GM21526 (cell line): ENCODE measurements around the gene IKZF2.

ENCODE experiments used
- ATAC-seq: cut with Tn5 transposase; IDR thresholded peaks from one replicate; pipeline ENCODE4 v1.9.1; 2021; ENCODE audit warnings: moderate library complexity; ENCODE audit not compliant: unreplicated experiment, low FRiP score

IKZF2 gene

DNA sequence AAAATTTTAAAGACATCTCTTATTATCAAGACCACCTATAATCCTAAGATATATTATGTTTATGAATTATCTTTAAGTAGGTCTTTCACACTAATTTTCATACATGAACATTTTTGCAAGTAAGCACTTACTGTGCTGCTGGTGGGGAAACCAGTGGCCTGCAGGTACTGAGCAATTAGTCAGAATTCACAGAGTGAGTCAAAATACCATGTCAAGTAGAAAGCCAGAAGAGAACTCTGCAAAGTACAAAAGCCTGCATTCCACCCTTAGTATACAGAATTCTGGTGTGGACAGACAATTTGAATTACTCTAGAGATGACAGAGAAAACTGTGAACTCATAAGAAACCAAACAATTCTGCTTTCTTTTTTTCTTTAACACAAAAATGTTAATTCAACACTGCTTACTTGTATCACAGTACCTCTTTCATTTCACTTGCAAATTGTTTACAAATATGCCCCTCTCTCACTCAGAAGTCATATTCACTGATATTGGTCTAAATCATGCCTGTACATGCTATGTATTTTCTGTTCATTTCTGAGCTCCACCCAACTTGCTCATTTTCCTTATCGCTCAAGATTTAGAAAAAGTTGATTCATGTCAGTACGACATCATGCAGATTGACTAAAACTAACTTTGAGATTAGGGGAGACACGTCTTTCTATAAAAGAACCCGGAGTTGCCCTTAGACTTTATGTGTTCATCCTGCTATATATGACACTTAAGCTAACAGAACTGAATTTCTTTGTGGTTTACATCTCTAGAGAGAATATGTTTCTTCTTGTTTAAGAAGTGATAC lies 182.9 kb downstream of the IKZF2 start:
- peak; percentile 55 for ATAC-seq

DNA sequence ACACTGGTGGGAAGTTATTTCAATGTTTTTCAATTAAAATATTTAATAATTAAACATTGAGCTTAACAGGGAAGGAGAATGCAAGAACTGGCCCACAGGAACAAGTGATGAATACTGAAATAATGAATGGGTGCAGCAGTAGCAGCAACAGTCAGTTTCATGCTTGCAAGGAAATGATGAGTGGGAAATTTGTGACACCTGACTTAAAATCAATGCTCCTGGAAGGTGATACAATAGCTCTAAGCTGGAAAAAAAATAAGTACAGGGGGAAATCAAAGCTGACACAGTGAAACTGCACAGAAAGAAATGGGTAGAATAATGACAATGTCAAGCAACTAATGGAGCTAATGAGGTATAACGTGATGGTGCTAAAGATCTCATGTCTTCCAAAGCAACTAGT lies 184.5 kb downstream of the IKZF2 start:
- no peak for ATAC-seq

DNA sequence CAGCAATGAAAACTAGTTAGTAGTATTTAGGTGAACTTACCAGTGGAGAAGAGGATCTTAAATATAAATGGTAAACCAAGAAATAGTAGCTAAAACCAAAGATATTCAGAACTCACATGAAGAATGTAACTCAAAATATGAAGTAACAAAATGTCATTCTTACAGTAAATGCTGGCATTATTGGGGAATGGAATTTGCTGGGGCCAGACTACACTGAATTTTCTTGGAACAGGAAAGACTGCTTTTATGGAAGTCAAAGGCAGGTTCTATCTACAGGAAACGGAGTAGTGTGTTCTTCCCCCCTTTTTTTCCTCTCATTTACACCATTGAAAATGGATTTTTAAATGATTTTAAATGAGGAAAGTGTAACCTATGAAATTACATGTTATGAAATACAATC lies 188.7 kb downstream of the IKZF2 start:
- no peak for ATAC-seq

- no peak for ATAC-seq
Measured at GRCh38 chr2:212961255-212961654, 190.2 kb downstream of the IKZF2 start.

DNA sequence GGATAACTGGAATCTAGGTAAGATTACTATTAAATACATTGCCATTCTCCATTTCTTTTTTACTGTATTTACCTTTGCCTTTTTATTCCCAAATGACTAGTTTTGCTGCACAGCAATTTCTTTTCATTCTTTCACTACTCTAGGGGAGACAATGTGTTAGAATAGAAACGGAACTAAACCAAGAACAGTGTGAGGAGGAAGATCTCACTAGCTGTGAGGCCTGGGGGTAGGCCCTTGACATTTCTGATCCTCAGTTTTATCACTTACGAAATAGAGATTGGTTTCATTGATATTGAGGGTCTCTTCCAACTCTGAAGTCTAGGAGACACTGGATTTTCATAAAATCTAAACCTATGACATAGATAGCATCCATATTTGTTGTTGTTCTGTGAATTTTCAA lies 191.1 kb downstream of the IKZF2 start:
- no peak for ATAC-seq

GRCh38 chr2:212959471-212960117 lies 191.8 kb downstream of the IKZF2 start:
- no peak for ATAC-seq

DNA sequence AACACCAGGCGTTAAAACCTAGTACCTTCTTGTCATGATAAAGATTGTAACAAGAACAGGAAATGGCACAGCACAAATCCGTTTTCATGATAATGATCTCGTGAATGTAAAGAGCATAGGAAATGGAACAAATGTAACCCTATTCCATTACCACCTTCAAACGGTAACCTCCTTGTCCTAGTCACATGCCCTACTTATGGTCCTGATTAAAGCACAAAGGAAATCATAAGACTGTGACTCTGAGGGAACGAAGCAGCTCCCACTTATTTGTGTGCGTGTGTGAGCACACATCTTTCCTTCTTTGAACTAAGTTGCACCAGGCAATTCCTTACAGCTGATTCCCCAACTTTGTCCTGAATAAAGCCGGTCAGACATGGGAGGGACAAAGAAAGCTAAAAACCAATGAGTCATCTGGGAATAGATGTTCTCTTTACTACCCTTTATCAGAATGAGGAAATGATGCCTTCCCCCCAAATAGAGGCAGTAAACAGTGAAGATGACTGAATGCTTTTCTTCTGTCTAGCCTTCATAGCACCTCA lies 192.6 kb downstream of the IKZF2 start:
- no peak for ATAC-seq

DNA sequence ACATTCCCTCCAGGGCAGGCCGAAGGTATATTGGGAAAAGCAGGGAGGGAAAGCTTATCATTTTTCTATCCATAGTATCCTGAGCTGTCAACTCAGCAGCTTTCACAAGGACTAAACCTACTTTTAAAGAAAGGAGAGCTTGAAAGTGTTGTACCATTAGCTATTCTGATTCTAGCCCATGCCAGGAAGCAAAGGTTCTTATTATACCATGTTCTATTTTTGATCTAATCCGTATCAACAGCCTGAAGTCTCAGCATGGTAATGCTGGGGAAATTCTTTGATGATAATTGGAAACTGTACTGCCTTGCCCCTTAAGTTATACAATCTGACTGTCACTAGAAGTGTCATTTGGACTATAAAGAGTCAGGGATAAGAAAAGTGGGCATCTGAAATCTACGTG lies 193.3 kb downstream of the IKZF2 start:
- ATAC-seq, result no peak

DNA sequence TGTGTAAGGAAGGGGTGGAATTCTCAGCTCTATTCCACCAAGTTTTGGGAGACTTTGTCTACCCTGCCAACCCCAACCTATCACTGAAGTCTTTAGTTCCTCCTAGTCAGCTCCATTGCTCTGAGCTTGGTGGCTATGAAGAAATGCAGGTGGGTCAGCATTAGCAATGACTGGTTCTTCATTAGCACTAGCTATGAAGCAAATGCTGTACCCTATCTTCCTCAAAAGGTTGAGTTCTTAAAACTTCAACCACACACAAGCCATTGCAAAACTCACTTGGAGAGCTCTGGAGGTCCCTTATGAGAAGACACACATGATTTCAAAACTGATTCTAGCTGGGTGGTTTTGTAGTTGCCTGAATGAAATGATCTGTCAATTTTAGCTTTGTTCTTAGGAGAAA lies 193.8 kb downstream of the IKZF2 start:
- no peak for ATAC-seq

- no peak for ATAC-seq
Measured at GRCh38 chr2:212956665-212957607, 194.5 kb downstream of the IKZF2 start.

DNA sequence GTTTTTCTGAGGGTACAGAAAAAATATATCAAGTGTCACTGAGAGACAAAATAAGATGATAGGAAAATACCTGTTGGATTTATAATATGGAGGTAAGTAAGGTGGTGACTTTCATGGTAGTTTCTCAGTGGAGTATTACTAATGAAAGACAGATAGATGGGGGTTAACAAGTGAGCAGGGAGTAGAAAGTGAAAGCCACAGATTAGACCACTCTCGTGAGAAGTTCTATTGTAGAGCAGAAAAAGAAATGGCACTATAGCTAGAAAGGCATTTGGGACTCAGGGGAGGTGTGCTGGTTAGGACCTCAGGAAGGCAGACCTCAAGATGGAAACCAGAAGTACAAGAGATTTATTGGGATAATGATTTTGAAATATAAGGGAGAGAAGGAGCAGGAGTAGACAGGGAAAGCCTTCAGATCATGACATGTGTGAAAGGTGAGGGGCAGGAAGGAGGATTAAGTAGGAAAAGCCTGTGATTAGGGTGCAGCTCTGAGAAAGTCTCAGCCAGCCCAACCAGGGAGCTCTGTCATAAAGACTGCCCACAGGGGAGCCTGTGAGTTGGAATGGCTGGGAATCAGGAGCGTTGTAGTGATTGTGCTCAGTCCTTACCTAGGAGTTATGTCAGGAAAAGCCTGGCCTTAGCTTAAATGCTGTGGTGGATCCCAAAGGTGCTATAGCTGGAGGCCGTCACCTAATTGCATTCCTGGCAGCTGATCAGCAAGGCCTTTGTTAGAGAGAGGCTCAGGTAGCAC lies 198.1 kb downstream of the IKZF2 start:
- peak; percentile 80 for ATAC-seq

DNA sequence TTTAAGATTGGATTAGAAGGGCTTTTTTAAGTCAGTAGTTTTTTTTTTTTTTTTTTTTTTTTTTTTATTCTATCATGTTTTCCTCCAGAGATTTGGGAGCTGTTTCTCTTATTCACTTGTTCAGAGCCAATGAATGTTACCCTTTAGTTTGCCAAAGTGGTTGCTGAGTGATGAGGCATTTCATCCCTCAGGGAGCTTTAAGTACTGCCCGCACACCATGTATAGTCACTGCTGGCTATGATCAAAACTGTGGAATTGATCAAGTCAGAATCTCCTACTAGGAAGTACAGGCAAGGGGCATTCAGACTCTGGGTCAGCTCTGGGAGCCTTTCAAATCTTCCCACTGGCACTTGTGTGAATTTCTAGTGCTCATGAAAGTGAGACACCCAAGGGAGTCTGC lies 201.6 kb downstream of the IKZF2 start:
- ATAC-seq, result no peak
